Measurements from ENCODE around the gene ABLIM1. TPM values are rescaled to one million over a fixed set of nuclear protein-coding genes. Genes with fewer than 3 reads are reported as not detected.

ABLIM1 gene
- total RNA-seq, 4 donors from 2014 or later: 156 to 278 (median 213) TPM

GRCh38 chr10:114560144-114560543 lies 97.9 kb downstream of the ABLIM1 start:
- no peak for DNase-seq (ENCODE audit: low spot score in 2 of 2)
- Histone ChIP-seq H3K9me3 (no peaks in the 10 kb centered on the region), H3K27me3 (no peaks in the 10 kb centered on the region), H3K27ac (no peak overlapping the region), H3K36me3 (no peaks in the 10 kb centered on the region), H3K4me1 (no peaks in the 10 kb centered on the region), H3K4me3 (no peak overlapping the region)
- 95% methylated on average over 5 of the region's 5 CpGs for WGBS
- no peak for TF ChIP-seq POLR2AphosphoS5 (IDR thresholded peaks at IDR 0.05)
- no peak for TF ChIP-seq POLR2A (IDR thresholded peaks at IDR 0.05)
- no peak for TF ChIP-seq EP300 (IDR thresholded peaks at IDR 0.05)
- no peak for TF ChIP-seq CTCF (IDR thresholded peaks at IDR 0.05)

GRCh38 chr10:114559636-114560035 lies 98.4 kb downstream of the ABLIM1 start:
- H3K4me3 ChIP-seq: no peak overlapping the region
- 100% methylated on average over 1 of the region's 1 CpG for WGBS
- no peaks in the 10 kb centered on the region for H3K36me3 ChIP-seq
- no peaks in the 10 kb centered on the region for H3K9me3 ChIP-seq
- no peak overlapping the region for H3K27ac ChIP-seq
- DNase-seq (ENCODE audit: low spot score in 2 of 2): no peak
- no peak for TF ChIP-seq POLR2AphosphoS5 (IDR thresholded peaks at IDR 0.05)
- no peak for TF ChIP-seq CTCF (IDR thresholded peaks at IDR 0.05)
- TF ChIP-seq POLR2A (IDR thresholded peaks at IDR 0.05): no peak
- TF ChIP-seq EP300 (IDR thresholded peaks at IDR 0.05): no peak
- H3K4me1 ChIP-seq: no peaks in the 10 kb centered on the region
- no peaks in the 10 kb centered on the region for H3K27me3 ChIP-seq

GRCh38 chr10:114557854-114558253 lies 100.2 kb downstream of the ABLIM1 start:
- Histone ChIP-seq H3K36me3 (no peaks in the 10 kb centered on the region), H3K4me3 (no peak overlapping the region), H3K27me3 (no peaks in the 10 kb centered on the region), H3K9me3 (no peaks in the 10 kb centered on the region), H3K27ac (no peak overlapping the region), H3K4me1 (no peaks in the 10 kb centered on the region)
- 95% methylated on average over 5 of the region's 5 CpGs for WGBS
- TF ChIP-seq CTCF (IDR thresholded peaks at IDR 0.05): no peak
- no peak for TF ChIP-seq EP300 (IDR thresholded peaks at IDR 0.05)
- no peak for TF ChIP-seq POLR2AphosphoS5 (IDR thresholded peaks at IDR 0.05)
- TF ChIP-seq POLR2A (IDR thresholded peaks at IDR 0.05): no peak
- DNase-seq (ENCODE audit: low spot score in 2 of 2): no peak

- 91% methylated on average over 9 of the region's 9 CpGs for WGBS
- TF ChIP-seq EP300 (IDR thresholded peaks at IDR 0.05) (no peak), POLR2AphosphoS5 (IDR thresholded peaks at IDR 0.05) (no peak), CTCF (IDR thresholded peaks at IDR 0.05) (no peak), POLR2A (IDR thresholded peaks at IDR 0.05) (no peak)
Measured at GRCh38 chr10:114556236-114557122, 101.6 kb downstream of the ABLIM1 start.

GRCh38 chr10:114553436-114553835 lies 104.6 kb downstream of the ABLIM1 start:
- no peak for DNase-seq (ENCODE audit: low spot score in 2 of 2)
- H3K27ac ChIP-seq: no peak overlapping the region
- H3K4me3 ChIP-seq: no peak overlapping the region
- WGBS: 90% methylated on average over 1 of the region's 1 CpG
- no peaks in the 10 kb centered on the region for H3K36me3 ChIP-seq
- H3K27me3 ChIP-seq: no peaks in the 10 kb centered on the region
- peaks cover 23% of the 10 kb centered on the region for H3K4me1 ChIP-seq
- TF ChIP-seq POLR2A (IDR thresholded peaks at IDR 0.05) (no peak), CTCF (IDR thresholded peaks at IDR 0.05) (no peak), EP300 (IDR thresholded peaks at IDR 0.05) (no peak), POLR2AphosphoS5 (IDR thresholded peaks at IDR 0.05) (no peak)
- H3K9me3 ChIP-seq: no peaks in the 10 kb centered on the region

More at GRCh38 chr10:114556236-114557122, 101.6 kb downstream of the ABLIM1 start:
- H3K27ac ChIP-seq: no peak overlapping the region
- H3K36me3 ChIP-seq: no peaks in the 10 kb centered on the region
- no peak for DNase-seq (ENCODE audit: low spot score in 2 of 2)
- no peaks in the 10 kb centered on the region for H3K27me3 ChIP-seq
- peaks cover 11% of the 10 kb centered on the region for H3K4me1 ChIP-seq
- H3K9me3 ChIP-seq: no peaks in the 10 kb centered on the region
- H3K4me3 ChIP-seq: no peak overlapping the region

All from suprapubic skin (tissue), 4 donors.